ENCODE measurements around the gene AIG1. TPM values are rescaled to one million over a fixed set of nuclear protein-coding genes. Genes with fewer than 3 reads are reported as not detected.

The AIG1 gene
- total RNA-seq, 1 donor from 2014 or later = 60.6 TPM

DNA sequence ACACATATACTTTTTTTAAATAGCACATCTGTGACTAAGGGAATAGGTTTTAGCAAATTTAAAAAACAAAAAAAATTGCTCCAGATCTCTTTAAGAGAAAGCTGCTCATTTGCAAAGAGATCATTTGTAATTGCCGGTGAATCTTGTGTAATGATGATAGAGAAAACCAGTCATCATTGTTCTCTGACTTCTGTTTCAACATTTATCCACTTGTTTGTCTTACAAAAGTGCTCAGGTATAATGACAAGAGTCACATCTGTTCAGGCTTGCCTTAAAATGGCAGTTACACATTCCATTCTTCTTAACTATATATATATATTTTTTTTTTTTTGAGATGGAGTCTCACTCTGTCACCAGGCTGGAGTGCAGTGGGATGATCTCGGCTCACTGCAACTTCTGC, 165.2 kb downstream of the AIG1 start:
- Histone ChIP-seq H3K27me3 (ENCODE audit: control insufficient read depth, insufficient read depth, low read length) (no peaks in the 10 kb centered on the region), H3K4me3 (ENCODE audit: low read depth, low read length) (no peak overlapping the region), H3K36me3 (ENCODE audit: control insufficient read depth, insufficient read depth, low read length) (peaks cover 2% of the 10 kb centered on the region)
- FAIRE-seq (no peak), DNase-seq (ENCODE audit: low read depth) (peak; percentile 99)
- TF ChIP-seq, protein P1, sequence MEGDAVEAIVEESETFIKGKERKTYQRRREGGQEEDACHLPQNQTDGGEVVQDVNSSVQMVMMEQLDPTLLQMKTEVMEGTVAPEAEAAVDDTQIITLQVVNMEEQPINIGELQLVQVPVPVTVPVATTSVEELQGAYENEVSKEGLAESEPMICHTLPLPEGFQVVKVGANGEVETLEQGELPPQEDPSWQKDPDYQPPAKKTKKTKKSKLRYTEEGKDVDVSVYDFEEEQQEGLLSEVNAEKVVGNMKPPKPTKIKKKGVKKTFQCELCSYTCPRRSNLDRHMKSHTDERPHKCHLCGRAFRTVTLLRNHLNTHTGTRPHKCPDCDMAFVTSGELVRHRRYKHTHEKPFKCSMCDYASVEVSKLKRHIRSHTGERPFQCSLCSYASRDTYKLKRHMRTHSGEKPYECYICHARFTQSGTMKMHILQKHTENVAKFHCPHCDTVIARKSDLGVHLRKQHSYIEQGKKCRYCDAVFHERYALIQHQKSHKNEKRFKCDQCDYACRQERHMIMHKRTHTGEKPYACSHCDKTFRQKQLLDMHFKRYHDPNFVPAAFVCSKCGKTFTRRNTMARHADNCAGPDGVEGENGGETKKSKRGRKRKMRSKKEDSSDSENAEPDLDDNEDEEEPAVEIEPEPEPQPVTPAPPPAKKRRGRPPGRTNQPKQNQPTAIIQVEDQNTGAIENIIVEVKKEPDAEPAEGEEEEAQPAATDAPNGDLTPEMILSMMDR (IDR thresholded peaks at IDR 0.05; ENCODE audit: insufficient read depth, low read length, severe bottlenecking) = no peak

DNA sequence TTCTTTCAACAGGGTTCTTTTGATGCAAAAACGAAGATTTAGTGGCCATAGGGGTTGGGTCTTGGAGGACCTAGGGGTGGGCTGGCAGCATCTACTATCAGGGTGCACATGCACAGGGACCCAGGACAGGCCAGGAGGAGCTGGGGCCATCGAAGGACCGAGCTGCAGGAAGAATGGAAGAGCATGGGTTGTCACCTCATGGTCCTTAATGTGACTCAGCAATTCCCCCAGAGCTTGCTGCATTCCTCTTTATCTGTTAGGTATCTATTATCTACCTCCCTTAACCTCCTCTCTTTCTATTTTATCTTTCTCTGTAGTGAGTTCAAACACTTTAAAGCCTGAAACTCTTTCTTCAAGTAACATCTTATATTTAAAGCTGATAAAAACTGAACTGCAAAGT, 167.0 kb downstream of the AIG1 start:
- no peak for FAIRE-seq
- H3K4me3 ChIP-seq (ENCODE audit: low read depth, low read length) = no peak overlapping the region
- DNase-seq (ENCODE audit: low read depth) = no peak
- H3K36me3 ChIP-seq (ENCODE audit: control insufficient read depth, insufficient read depth, low read length) = peaks cover 1% of the 10 kb centered on the region
- H3K27me3 ChIP-seq (ENCODE audit: control insufficient read depth, insufficient read depth, low read length) = no peaks in the 10 kb centered on the region
- TF ChIP-seq, protein P1 (IDR thresholded peaks at IDR 0.05; ENCODE audit: insufficient read depth, low read length, severe bottlenecking) = no peak

DNA sequence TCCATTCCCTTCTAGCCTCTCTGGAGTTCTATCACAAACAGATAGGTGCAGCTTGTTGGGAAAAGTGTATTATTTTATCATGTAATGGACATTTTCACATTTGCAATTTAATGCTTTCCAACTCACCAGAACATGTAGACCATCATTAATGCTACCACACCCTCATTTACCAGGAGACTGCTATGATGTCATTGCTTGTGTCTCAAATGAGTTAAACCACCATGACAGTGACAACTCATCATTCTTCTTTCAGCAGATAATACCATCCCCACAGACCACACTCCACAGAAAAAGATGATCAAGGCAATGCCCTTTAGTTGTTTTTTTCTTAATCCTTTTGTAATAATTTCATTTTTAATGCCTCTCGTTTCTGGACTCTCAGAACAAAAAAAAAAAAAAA, 168.7 kb downstream of the AIG1 start:
- no peak for DNase-seq (ENCODE audit: low read depth)
- H3K27me3 ChIP-seq (ENCODE audit: control insufficient read depth, insufficient read depth, low read length) = no peaks in the 10 kb centered on the region
- H3K36me3 ChIP-seq (ENCODE audit: control insufficient read depth, insufficient read depth, low read length) = peaks cover 1% of the 10 kb centered on the region
- no peak for FAIRE-seq
- TF ChIP-seq, protein P1 (IDR thresholded peaks at IDR 0.05; ENCODE audit: insufficient read depth, low read length, severe bottlenecking) = no peak
- no peak overlapping the region for H3K4me3 ChIP-seq (ENCODE audit: low read depth, low read length)

DNA sequence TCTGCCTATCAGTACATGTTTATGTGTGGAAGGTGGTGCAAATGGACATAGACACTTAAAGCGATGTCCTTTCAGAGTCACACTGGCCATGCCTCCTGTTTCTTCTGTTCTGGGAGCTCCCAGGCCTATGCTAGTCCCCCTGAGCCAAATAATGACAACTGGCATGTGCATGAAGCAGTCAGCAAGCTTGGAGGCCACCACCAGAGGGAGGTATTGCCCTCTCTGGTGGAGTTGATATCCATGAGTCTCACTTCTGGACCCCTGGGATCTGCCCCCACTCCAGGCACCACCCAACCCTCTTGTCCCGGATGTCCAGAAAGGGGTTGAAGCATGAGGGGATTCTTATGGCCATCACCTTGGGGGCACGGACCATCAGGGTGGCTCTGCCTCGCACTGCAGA, 172.2 kb downstream of the AIG1 start:
- FAIRE-seq = no peak

DNA sequence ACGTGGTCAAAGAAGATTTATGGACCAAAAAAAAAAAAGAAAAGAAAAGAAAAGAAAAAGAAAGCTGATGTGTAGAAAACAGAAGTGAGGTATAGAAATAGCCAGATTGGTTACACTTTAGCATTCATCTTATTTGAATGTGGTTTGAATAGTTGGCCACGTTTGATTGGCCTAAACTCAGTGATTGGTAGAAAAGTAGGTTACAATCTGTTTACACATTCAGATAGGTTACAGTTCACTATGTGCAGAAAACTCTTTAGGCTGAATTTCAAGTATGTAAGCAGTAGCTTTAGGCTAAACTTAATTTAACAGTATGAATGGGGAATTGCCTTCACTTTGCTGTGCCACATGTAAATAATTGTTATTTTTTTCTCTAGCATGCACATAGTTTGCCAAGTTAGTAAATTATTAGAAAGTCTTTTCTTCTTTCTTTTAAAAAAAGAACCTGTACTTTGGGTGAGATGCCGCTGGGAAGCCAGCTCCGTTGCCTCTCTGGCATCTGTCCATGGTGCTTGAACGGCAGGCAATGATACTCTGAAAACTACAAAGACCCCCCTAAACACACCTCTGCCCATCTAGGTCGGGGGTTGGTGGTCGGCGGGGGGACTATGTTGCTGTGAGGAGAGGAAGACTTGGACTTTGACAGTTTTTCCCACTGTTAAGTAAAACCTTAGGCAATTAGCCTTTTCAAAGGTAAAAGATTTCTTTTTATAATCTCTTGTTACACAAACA, 173.0 kb downstream of the AIG1 start:
- TF ChIP-seq, protein P1 (IDR thresholded peaks at IDR 0.05; ENCODE audit: insufficient read depth, low read length, severe bottlenecking) = no peak
- FAIRE-seq = no peak
- Histone ChIP-seq H3K36me3 (ENCODE audit: control insufficient read depth, insufficient read depth, low read length) (no peaks in the 10 kb centered on the region), H3K27me3 (ENCODE audit: control insufficient read depth, insufficient read depth, low read length) (no peaks in the 10 kb centered on the region), H3K4me3 (ENCODE audit: low read depth, low read length) (no peak overlapping the region)
- no peak for DNase-seq (ENCODE audit: low read depth)

More for the DNA sequence above, 172.2 kb downstream of the AIG1 start:
- no peaks in the 10 kb centered on the region for H3K27me3 ChIP-seq (ENCODE audit: control insufficient read depth, insufficient read depth, low read length)
- H3K36me3 ChIP-seq (ENCODE audit: control insufficient read depth, insufficient read depth, low read length) = peaks cover 1% of the 10 kb centered on the region
- TF ChIP-seq, protein P1 (IDR thresholded peaks at IDR 0.05; ENCODE audit: insufficient read depth, low read length, severe bottlenecking) = peak; percentile 83
- peak; percentile 44 for DNase-seq (ENCODE audit: low read depth)
- no peak overlapping the region for H3K4me3 ChIP-seq (ENCODE audit: low read depth, low read length)

DNA sequence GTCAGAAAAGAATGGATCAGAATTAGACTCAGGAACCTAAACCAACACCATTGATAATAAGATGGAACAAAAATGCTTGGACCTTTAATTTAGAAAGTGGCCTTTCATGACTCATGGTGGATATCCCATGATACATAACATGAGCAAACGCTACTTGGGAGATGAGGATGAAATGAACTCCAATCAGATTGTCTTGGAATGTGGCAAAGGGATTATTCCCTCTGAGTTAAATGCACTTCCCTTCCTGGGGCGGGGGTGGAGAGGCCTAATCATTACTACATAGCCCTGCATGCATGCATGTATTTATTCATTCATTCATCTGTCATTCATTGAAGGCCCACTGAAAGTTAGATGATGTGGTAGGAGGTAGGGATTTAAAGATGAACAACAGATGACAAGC, 174.0 kb downstream of the AIG1 start:
- DNase-seq (ENCODE audit: low read depth) (peak; percentile 41), FAIRE-seq (no peak)
- no peak overlapping the region for H3K4me3 ChIP-seq (ENCODE audit: low read depth, low read length)
- TF ChIP-seq, protein P1 (IDR thresholded peaks at IDR 0.05; ENCODE audit: insufficient read depth, low read length, severe bottlenecking) = no peak
- no peaks in the 10 kb centered on the region for H3K36me3 ChIP-seq (ENCODE audit: control insufficient read depth, insufficient read depth, low read length)
- no peaks in the 10 kb centered on the region for H3K27me3 ChIP-seq (ENCODE audit: control insufficient read depth, insufficient read depth, low read length)

Data from bronchial epithelial cell (primary cell).